HepG2 (cell line): Measurements from ENCODE around the gene CLEC9A. TPM values are rescaled to one million over a fixed set of nuclear protein-coding genes. Genes with fewer than 3 reads are reported as not detected.
A peak's percentile ranks its signal among the peaks of the same experiment; 100 is the strongest.

ENCODE experiments used
- ATAC-seq: fragments of 200-7000 bp; cut with Tn5 transposase; 3 replicates; pipeline ENCODE4 v1.9.1; 2020; ENCODE audit warnings: mild to moderate bottlenecking, moderate library complexity
- Bru-seq: library from RNA; stranded (reverse); fragments of 400-500 nt; gene quantifications from one replicate; lab custom pipeline; 2021; lab: Mats Ljungman, UMichigan
- BruChase-seq, 2 experiments: library from RNA; stranded (reverse); fragments of 400-500 nt; gene quantifications; one replicate each; lab custom pipeline; 2021; lab: Mats Ljungman, UMichigan
- BruUV-seq: library from RNA; stranded (reverse); fragments of 400-500 nt; replicated peaks from 2 replicates; lab custom pipeline; 2021; lab: Mats Ljungman, UMichigan
- CTCF ChIA-PET: fragments of 300-600 bp; formaldehyde crosslinking; extraction: SDS; loops from one replicate; lab custom pipeline; 2021; ENCODE audit warnings: low total read pairs, inconsistent platforms, low intra/inter-chr PET ratio; lab: Yijun Ruan, JAX
- POLR2A ChIA-PET: fragments of 350-600 bp; sonication (Branson Sonifier 250); formaldehyde crosslinking; loops from one replicate; lab custom pipeline; 2020; ENCODE audit warnings: antibody characterized with exemption, inconsistent platforms; lab: Yijun Ruan, JAX
- DNase-seq: peaks from one replicate; pipeline ENCODE4 v3.0.0-alpha.2; 2015; ENCODE audit warnings: low spot score
- FAIRE-seq: peaks from 3 replicates; lab custom pipeline; 2011; peaks lifted over from hg19 to GRCh38; lab: Jason Lieb, UNC
- H2AFZ ChIP-seq: one replicate; pipeline ENCODE4 v1.6.1; 2011; ENCODE audit warnings: low read length, inconsistent platforms
- H3K27ac ChIP-seq: fragments of 300-600 bp; 3 replicates; pipeline ENCODE4 v1.8.0; 2011; ENCODE audit warnings: mixed run types, mild to moderate bottlenecking, mixed read lengths, low read length, inconsistent platforms; ENCODE audit not compliant: insufficient read depth; ENCODE audit errors: extremely low read length
- H3K27me3 ChIP-seq, 2 experiments: fragments of 200-600 bp in 1 of 2; 2 replicates in 1 of 2; 3 replicates in 1 of 2; pipeline versions ENCODE4 v1.6.0 to v1.8.0; 2011; ENCODE audit warnings: low read length in 2 of 2, mild to moderate bottlenecking in 2 of 2, moderate library complexity in 2 of 2, inconsistent platforms in 1 of 2; ENCODE audit not compliant: insufficient read depth in 2 of 2, control insufficient read depth in 1 of 2
- H3K36me3 ChIP-seq, 2 experiments: fragments of 200-600 bp in 1 of 2; replicated peaks in 1 of 2; 2 replicates in 1 of 2; 3 replicates in 1 of 2; pipeline versions ENCODE4 v1.5.1 to v1.8.0; 2011; ENCODE audit warnings: low read length in 2 of 2, inconsistent platforms in 1 of 2; ENCODE audit not compliant: insufficient read depth in 2 of 2, control insufficient read depth in 1 of 2
- H3K4me1 ChIP-seq: 2 replicates; pipeline ENCODE4 v1.5.1; 2012; ENCODE audit warnings: low read length, inconsistent platforms; ENCODE audit not compliant: insufficient read depth
- H3K4me2 ChIP-seq: 2 replicates; pipeline ENCODE4 v1.6.0; 2011; ENCODE audit warnings: low read depth, low read length, inconsistent platforms
- H3K4me3 ChIP-seq, 3 experiments: fragments of 200-600 bp in 1 of 3; sonication (generic), shearing (Covaris generic) in 1 of 3; replicated peaks in 1 of 3; 2 replicates each; pipeline ENCODE4 v1.5.1; 2011 to 2016; ENCODE audit warnings: low read length in 3 of 3, inconsistent platforms in 2 of 3, low read depth in 2 of 3, mild to moderate bottlenecking in 2 of 3, control low read depth in 1 of 3, mixed read lengths in 1 of 3; ENCODE audit not compliant: insufficient read depth in 1 of 3
- H3K79me2 ChIP-seq: one replicate; pipeline ENCODE4 v1.6.1; 2011; ENCODE audit warnings: low read length, inconsistent platforms; ENCODE audit not compliant: insufficient read depth
- H3K9ac ChIP-seq: 2 replicates; pipeline ENCODE4 v1.6.0; 2011; ENCODE audit warnings: mild to moderate bottlenecking, low read depth, low read length, inconsistent platforms; ENCODE audit not compliant: insufficient read depth
- H3K9me3 ChIP-seq: 2 replicates; pipeline ENCODE4 v1.5.1; 2012; ENCODE audit warnings: mild to moderate bottlenecking, low read length
- H4K20me1 ChIP-seq: 2 replicates; pipeline ENCODE4 v1.6.0; 2011; ENCODE audit warnings: inconsistent platforms, mild to moderate bottlenecking, low read length, moderate library complexity; ENCODE audit not compliant: insufficient read depth
- PCBP2 ChIP-seq: fragments of 200-400 bp; formaldehyde crosslinking; optimal IDR thresholded peaks from 2 replicates; pipeline ENCODE3; 2018; ENCODE audit warnings: low read length, low read depth; ENCODE audit not compliant: poor library complexity, severe bottlenecking
- RFXANK ChIP-seq: IDR thresholded peaks from 2 replicates; pipeline ENCODE4 v1.6.1; 2016
- SIX1 ChIP-seq: sonication (generic); formaldehyde crosslinking; IDR thresholded peaks from 2 replicates; pipeline ENCODE4 v1.4.0; 2020; ENCODE audit warnings: missing genetic modification reagents, borderline replicate concordance
- WGBS: methylation state at CpG from one replicate; pipeline ENCODE4 v1.1.6; 2017; ENCODE audit warnings: low lambda C conversion rate; 5-methylcytosine and 5-hydroxymethylcytosine counted together
- in situ Hi-C: cut with HindIII; loops from 2 replicates; pipeline ENCODE4 v1.10.0; 2017; ENCODE audit warnings: low pct_unique_long_range_greater_than_20kb; ENCODE audit not compliant: extremely low pct_ligation_motif_present
- intact Hi-C: fragments of 100-400 bp; cut with micrococcal nuclease; formaldehyde crosslinking; loops from one replicate; pipeline ENCODE4 v1.10.0; 2022; ENCODE audit not compliant: unreplicated experiment
- long read RNA-seq, 2 experiments: library from RNA in 1 of 2; library from polyadenylated mRNA in 1 of 2; stranded (forward) in 1 of 2; unstranded in 1 of 2; transcript quantifications; one replicate each; pipeline ENCODE4 v2.0.0, GENCODE V29; 2019 to 2022
- polyA minus RNA-seq, 3 experiments: library from RNA; depleted of rRNA, polyadenylated mRNA; stranded (reverse); fragments of >200 nt; gene quantifications; 2 replicates each; pipeline ENCODE4 v1.2.3, GENCODE V29; 2011; ENCODE audit warnings: low replicate concordance in 1 of 3
- polyA plus RNA-seq, 8 experiments: library from polyadenylated mRNA; depleted of rRNA in 3 of 8; stranded (reverse) in 7 of 8; unstranded in 1 of 8; fragments of >200 nt; fragmentation: Illumina TruSeq in 4 of 8; extraction: Trizol in 4 of 8; gene quantifications; 2 replicates each; pipeline versions ENCODE4 v1.2.1 to v1.2.3, GENCODE V29; 2011 to 2016; ENCODE audit warnings: low read depth in 4 of 8, missing spikeins in 1 of 8, mixed read lengths in 1 of 8; ENCODE audit not compliant: insufficient read depth in 1 of 8
- total RNA-seq, 5 experiments: library from RNA; depleted of rRNA; stranded (reverse); fragments of >200 nt; fragmentation: Illumina TruSeq; extraction: Trizol; gene quantifications; 2 replicates each; pipeline ENCODE4 v1.2.3, GENCODE V29; 2016; ENCODE audit warnings: low read depth in 1 of 5
- TF ChIP-seq, protein P1 (sequence below): sonication (generic); formaldehyde crosslinking; IDR thresholded peaks from 2 replicates; pipeline ENCODE4 v1.4.0; 2020; ENCODE audit warnings: missing genetic modification reagents

CLEC9A gene
- not detected in 2 replicates for total RNA-seq (2016; rRNA removed; fragmentation: Illumina TruSeq; extraction: Trizol)
- total RNA-seq (2016; cell fraction: cytosol; rRNA removed; fragmentation: Illumina TruSeq; extraction: Trizol; ENCODE audit: low read depth): not detected in 2 replicates
- total RNA-seq (2016; cell fraction: insoluble cytoplasmic fraction; rRNA removed; fragmentation: Illumina TruSeq; extraction: Trizol): not detected in 2 replicates
- not detected in 2 replicates for total RNA-seq (2016; cell fraction: membrane; rRNA removed; fragmentation: Illumina TruSeq; extraction: Trizol)
- not detected in 2 replicates for total RNA-seq (2016; cell fraction: nucleus; rRNA removed; fragmentation: Illumina TruSeq; extraction: Trizol)
- polyA plus RNA-seq (2011; rRNA removed): not detected in 2 replicates
- polyA plus RNA-seq (2011; cell fraction: cytosol; rRNA removed): not detected in 2 replicates
- polyA plus RNA-seq (2011; cell fraction: nucleus; rRNA removed): not detected in 2 replicates
- not detected in 2 replicates for polyA plus RNA-seq (2012)
- polyA plus RNA-seq (2016; cell fraction: cytosol; fragmentation: Illumina TruSeq; extraction: Trizol; ENCODE audit: low read depth): not detected in 2 replicates
- polyA plus RNA-seq (2016; cell fraction: insoluble cytoplasmic fraction; fragmentation: Illumina TruSeq; extraction: Trizol; ENCODE audit: low read depth): not detected in 2 replicates
- not detected in 2 replicates for polyA plus RNA-seq (2016; cell fraction: membrane; fragmentation: Illumina TruSeq; extraction: Trizol; ENCODE audit: low read depth)
- polyA plus RNA-seq (2016; cell fraction: nucleus; fragmentation: Illumina TruSeq; extraction: Trizol; ENCODE audit: insufficient read depth, low read depth): not detected in 2 replicates
- polyA minus RNA-seq (2011; rRNA and poly(A)+ RNA removed; ENCODE audit: low replicate concordance): not detected in 2 replicates
- polyA minus RNA-seq (2011; cell fraction: cytosol; rRNA and poly(A)+ RNA removed): not detected in 2 replicates
- polyA minus RNA-seq (2011; cell fraction: nucleus; rRNA and poly(A)+ RNA removed): not detected in 2 replicates
- Bru-seq, nascent RNA: percentile 2 among the genes with signal in this experiment
- not detected for BruChase-seq, experiment 1, labeled RNA remaining after a 6-hour chase
- BruChase-seq, experiment 2, labeled RNA remaining after a 2-hour chase: not detected
- long read RNA-seq, experiment 1: 0 reads
- long read RNA-seq, experiment 2: 0 reads

- CTCF ChIA-PET: no interaction called here
- Histone ChIP-seq H3K4me3 (no peak within 1 kb of the TSS), H3K9ac (no peak within 1 kb of the TSS), H3K27ac (no peak within 1 kb of the TSS), H2AFZ (no peak within 1 kb of the TSS), H3K4me1 (no peaks in the 10 kb centered on the region), H4K20me1 (no peaks in the 10 kb centered on the region), H3K4me2 (no peak within 1 kb of the TSS), H3K36me3 (no peaks in the 10 kb centered on the region), H3K9me3 (no peaks in the 10 kb centered on the region), H3K27me3 (peaks cover 0 to 9% of the 10 kb centered on the region in 2 experiments; a peak in 2 of 5 replicates), H3K79me2 (no peaks in the 10 kb centered on the region)
- in situ Hi-C loops: no loop called here
- no peak for DNase-seq
- TF ChIP-seq, protein P1, sequence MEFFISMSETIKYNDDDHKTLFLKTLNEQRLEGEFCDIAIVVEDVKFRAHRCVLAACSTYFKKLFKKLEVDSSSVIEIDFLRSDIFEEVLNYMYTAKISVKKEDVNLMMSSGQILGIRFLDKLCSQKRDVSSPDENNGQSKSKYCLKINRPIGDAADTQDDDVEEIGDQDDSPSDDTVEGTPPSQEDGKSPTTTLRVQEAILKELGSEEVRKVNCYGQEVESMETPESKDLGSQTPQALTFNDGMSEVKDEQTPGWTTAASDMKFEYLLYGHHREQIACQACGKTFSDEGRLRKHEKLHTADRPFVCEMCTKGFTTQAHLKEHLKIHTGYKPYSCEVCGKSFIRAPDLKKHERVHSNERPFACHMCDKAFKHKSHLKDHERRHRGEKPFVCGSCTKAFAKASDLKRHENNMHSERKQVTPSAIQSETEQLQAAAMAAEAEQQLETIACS (CRISPR knock-in tag): no peak
- TF ChIP-seq PCBP2 (no peak), RFXANK (CRISPR knock-in tag) (no peak), SIX1 (CRISPR knock-in tag) (no peak)
- BruUV-seq: no TSS peak
- FAIRE-seq: no peak
- POLR2A ChIA-PET: no interaction called here
- intact Hi-C loops: no loop called here
- 61% methylated on average over 7 of the region's 14 CpGs for WGBS
- no peak for ATAC-seq
Measured at GRCh38 chr12:10030446-10030845, at the start of gene CLEC9A. CLEC9A (plus strand) TSS chr12:10030682; CDS start chr12:10052688, 22,006 bp downstream.
